Neural cell (in vitro differentiated cells): Measurements from ENCODE around the gene APPL1. TPM values are rescaled to one million over a fixed set of nuclear protein-coding genes. Genes with fewer than 3 reads are reported as not detected.

Source experiments
- H2AFZ ChIP-seq: fragments of 200-600, 300-800 bp; sonication (generic), shearing (Covaris generic); 2 replicates; pipeline ENCODE4 v1.6.0; 2014; ENCODE audit warnings: low read depth, mild to moderate bottlenecking, antibody characterized with exemption, low read length, moderate library complexity
- H3F3A ChIP-seq: fragments of 200-600 bp; shearing (Covaris generic); 2 replicates; pipeline ENCODE4 v1.6.1; 2016; ENCODE audit warnings: mild to moderate bottlenecking, moderate library complexity, mixed read lengths, antibody characterized with exemption, low read length; ENCODE audit not compliant: insufficient read depth, poor library complexity, severe bottlenecking
- H3K27ac ChIP-seq: fragments of 200-600, 300-800 bp; sonication (generic), shearing (Covaris generic); 2 replicates; pipeline ENCODE4 v1.5.1; 2014; ENCODE audit warnings: mild to moderate bottlenecking, low read length, moderate library complexity
- H3K27me3 ChIP-seq: fragments of 300-800, 200-600 bp; sonication (generic), shearing (Covaris generic); 2 replicates; pipeline ENCODE4 v1.6.0; 2014; ENCODE audit warnings: mild to moderate bottlenecking, low read depth, low read length, moderate library complexity; ENCODE audit not compliant: insufficient read depth
- H3K36me3 ChIP-seq: fragments of 300-800, 200-600 bp; sonication (generic), shearing (Covaris generic); 2 replicates; pipeline ENCODE4 v1.5.1; 2014; ENCODE audit warnings: mild to moderate bottlenecking, antibody characterized with exemption, low read length, moderate library complexity; ENCODE audit not compliant: insufficient read depth
- H3K4me2 ChIP-seq: fragments of 300-800, 200-600 bp; sonication (generic), shearing (Covaris generic); 2 replicates; pipeline ENCODE4 v1.6.0; 2014; ENCODE audit warnings: mild to moderate bottlenecking, low read length
- H3K4me3 ChIP-seq: fragments of 300-800, 200-600 bp; sonication (generic), shearing (Covaris generic); 2 replicates; pipeline ENCODE4 v1.5.1; 2014; ENCODE audit warnings: mild to moderate bottlenecking, low read length, moderate library complexity
- H3K79me2 ChIP-seq: fragments of 200-600 bp; shearing (Covaris generic); replicated peaks from 2 replicates; pipeline ENCODE4 v1.6.0; 2014; ENCODE audit warnings: mild to moderate bottlenecking, low read length, moderate library complexity; ENCODE audit not compliant: insufficient read depth
- H3K9ac ChIP-seq: fragments of 300-800, 200-600 bp; sonication (generic), shearing (Covaris generic); 2 replicates; pipeline ENCODE4 v1.6.1; 2016; ENCODE audit warnings: mild to moderate bottlenecking, low read length, mixed read lengths
- H3K9me2 ChIP-seq: fragments of 200-600 bp; shearing (Covaris generic); 2 replicates; pipeline ENCODE4 v1.6.1; 2016; ENCODE audit warnings: mild to moderate bottlenecking, low read length, mixed read lengths; ENCODE audit not compliant: insufficient read depth
- H3K9me3 ChIP-seq: fragments of 200-600, 300-800 bp; sonication (generic), shearing (Covaris generic); 2 replicates; pipeline ENCODE4 v1.6.1; 2016; ENCODE audit warnings: mild to moderate bottlenecking, mixed run types, low read length, moderate library complexity, mixed read lengths
- H4K20me1 ChIP-seq: fragments of 200-600 bp; shearing (Covaris generic); 2 replicates; pipeline ENCODE4 v1.6.1; 2016; ENCODE audit warnings: mild to moderate bottlenecking, mixed run types; ENCODE audit not compliant: insufficient read depth
- EP300 ChIP-seq: fragments of 450-650 bp; conservative IDR thresholded peaks from 2 replicates; pipeline ENCODE4 v1.6.1; 2014; ENCODE audit warnings: antibody characterized with exemption, mild to moderate bottlenecking, moderate library complexity; ENCODE audit not compliant: poor library complexity, severe bottlenecking
- EZH2 ChIP-seq: fragments of 200-600, 300-800 bp; shearing (Covaris generic), sonication (generic); IDR thresholded peaks from 2 replicates; pipeline ENCODE4 v1.6.1; 2014; ENCODE audit warnings: antibody characterized with exemption, low read length, borderline replicate concordance, mild to moderate bottlenecking; ENCODE audit not compliant: insufficient read depth, poor library complexity, severe bottlenecking
- MXI1 ChIP-seq: fragments of 450-650 bp; conservative IDR thresholded peaks from 2 replicates; pipeline ENCODE4 v1.6.1; 2014; ENCODE audit warnings: antibody characterized with exemption, mild to moderate bottlenecking; ENCODE audit not compliant: poor library complexity, severe bottlenecking
- POLR2AphosphoS5 ChIP-seq: IDR thresholded peaks from 2 replicates; pipeline ENCODE4 v1.6.1; 2012
- RAD21 ChIP-seq: fragments of 450-650 bp; conservative IDR thresholded peaks from 2 replicates; pipeline ENCODE4 v1.6.1; 2014; ENCODE audit warnings: antibody characterized with exemption, mild to moderate bottlenecking, moderate library complexity
- SMC3 ChIP-seq: fragments of 450-650 bp; conservative IDR thresholded peaks from 2 replicates; pipeline ENCODE4 v1.6.1; 2014; ENCODE audit warnings: antibody characterized with exemption, mild to moderate bottlenecking, moderate library complexity; ENCODE audit not compliant: poor library complexity
- TAF1 ChIP-seq: IDR thresholded peaks from 2 replicates; pipeline ENCODE4 v1.6.1; 2012; ENCODE audit warnings: low read depth
- polyA plus RNA-seq: library from polyadenylated mRNA; depleted of rRNA; stranded (reverse); fragments of >200 nt; gene quantifications from 2 replicates; pipeline ENCODE4 v1.2.3, GENCODE V29; 2014
- TF ChIP-seq, protein P1 (sequence below): IDR thresholded peaks from 2 replicates; pipeline ENCODE4 v1.6.1; 2012; ENCODE audit warnings: borderline replicate concordance
- TF ChIP-seq, protein P2 (sequence below): fragments of 450-650 bp; IDR thresholded peaks from 2 replicates; pipeline ENCODE4 v1.5.1; 2014; ENCODE audit warnings: antibody characterized with exemption, mild to moderate bottlenecking, moderate library complexity; ENCODE audit not compliant: poor library complexity, severe bottlenecking

Gene APPL1
- polyA plus RNA-seq, 1 donor from 2014 or later = 25.9 TPM

DNA sequence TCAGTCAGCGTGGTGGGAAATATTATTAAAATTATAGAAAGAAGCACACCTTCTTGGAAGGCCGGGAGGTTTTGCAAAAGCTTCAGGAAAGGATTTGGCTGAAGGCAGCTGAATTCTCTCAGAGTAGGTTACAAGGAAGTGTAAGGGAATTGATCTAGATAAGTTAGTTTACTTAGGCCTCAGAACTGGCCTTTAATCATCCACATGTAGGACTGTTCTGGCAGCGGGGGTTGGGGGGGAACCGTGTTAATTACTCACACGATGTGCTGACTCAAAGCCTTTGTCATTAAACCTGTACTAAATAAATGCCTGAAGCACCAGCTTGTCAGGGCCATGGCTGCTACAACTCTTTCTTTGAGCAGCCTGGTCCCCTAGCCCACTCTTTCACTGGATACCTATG lies 52.2 kb downstream of the APPL1 start:
- no peaks in the 10 kb centered on the region for H3K79me2 ChIP-seq
- H3K9ac ChIP-seq = no peak overlapping the region
- no peaks in the 10 kb centered on the region for H3K36me3 ChIP-seq
- no peaks in the 10 kb centered on the region for H3F3A ChIP-seq
- no peak overlapping the region for H3K27ac ChIP-seq
- no peak overlapping the region for H3K4me2 ChIP-seq
- H3K9me3 ChIP-seq = no peaks in the 10 kb centered on the region
- TF ChIP-seq POLR2AphosphoS5 = no peak
- TF ChIP-seq SMC3 = no peak
- TF ChIP-seq, protein P1, sequence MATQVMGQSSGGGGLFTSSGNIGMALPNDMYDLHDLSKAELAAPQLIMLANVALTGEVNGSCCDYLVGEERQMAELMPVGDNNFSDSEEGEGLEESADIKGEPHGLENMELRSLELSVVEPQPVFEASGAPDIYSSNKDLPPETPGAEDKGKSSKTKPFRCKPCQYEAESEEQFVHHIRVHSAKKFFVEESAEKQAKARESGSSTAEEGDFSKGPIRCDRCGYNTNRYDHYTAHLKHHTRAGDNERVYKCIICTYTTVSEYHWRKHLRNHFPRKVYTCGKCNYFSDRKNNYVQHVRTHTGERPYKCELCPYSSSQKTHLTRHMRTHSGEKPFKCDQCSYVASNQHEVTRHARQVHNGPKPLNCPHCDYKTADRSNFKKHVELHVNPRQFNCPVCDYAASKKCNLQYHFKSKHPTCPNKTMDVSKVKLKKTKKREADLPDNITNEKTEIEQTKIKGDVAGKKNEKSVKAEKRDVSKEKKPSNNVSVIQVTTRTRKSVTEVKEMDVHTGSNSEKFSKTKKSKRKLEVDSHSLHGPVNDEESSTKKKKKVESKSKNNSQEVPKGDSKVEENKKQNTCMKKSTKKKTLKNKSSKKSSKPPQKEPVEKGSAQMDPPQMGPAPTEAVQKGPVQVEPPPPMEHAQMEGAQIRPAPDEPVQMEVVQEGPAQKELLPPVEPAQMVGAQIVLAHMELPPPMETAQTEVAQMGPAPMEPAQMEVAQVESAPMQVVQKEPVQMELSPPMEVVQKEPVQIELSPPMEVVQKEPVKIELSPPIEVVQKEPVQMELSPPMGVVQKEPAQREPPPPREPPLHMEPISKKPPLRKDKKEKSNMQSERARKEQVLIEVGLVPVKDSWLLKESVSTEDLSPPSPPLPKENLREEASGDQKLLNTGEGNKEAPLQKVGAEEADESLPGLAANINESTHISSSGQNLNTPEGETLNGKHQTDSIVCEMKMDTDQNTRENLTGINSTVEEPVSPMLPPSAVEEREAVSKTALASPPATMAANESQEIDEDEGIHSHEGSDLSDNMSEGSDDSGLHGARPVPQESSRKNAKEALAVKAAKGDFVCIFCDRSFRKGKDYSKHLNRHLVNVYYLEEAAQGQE = no peak
- TF ChIP-seq RAD21 = no peak
- TF ChIP-seq TAF1 = no peak
- no peak for TF ChIP-seq MXI1
- TF ChIP-seq EP300 = no peak
- H3K27me3 ChIP-seq = no peaks in the 10 kb centered on the region
- H2AFZ ChIP-seq = no peak overlapping the region
- H3K4me3 ChIP-seq = no peak overlapping the region
- no peaks in the 10 kb centered on the region for H3K9me2 ChIP-seq
- H4K20me1 ChIP-seq = no peaks in the 10 kb centered on the region

DNA sequence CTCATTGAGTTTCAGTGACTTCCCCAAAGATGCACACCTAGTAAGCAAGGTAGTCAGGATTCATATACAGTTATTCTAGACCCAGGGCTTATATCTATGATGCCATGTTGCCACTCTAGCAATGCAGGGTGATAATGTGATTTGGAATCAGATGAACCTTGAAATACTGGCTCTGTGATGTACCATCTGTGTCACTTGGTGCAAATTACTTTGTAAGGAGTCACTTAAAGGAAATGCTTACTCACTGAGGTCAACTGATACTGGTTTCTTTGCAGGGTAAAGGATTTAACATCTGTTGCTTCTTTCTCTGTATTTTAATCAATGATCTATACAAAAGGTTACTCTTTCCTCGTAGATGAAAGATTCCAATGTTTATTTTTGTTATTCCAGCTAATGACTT lies 54.2 kb downstream of the APPL1 start:
- H3K27me3 ChIP-seq = no peaks in the 10 kb centered on the region
- no peaks in the 10 kb centered on the region for H4K20me1 ChIP-seq
- no peaks in the 10 kb centered on the region for H3K9me3 ChIP-seq
- no peak overlapping the region for H3K27ac ChIP-seq
- no peak overlapping the region for H3K4me3 ChIP-seq
- TF ChIP-seq TAF1 (no peak), POLR2AphosphoS5 (no peak), RAD21 (no peak), EZH2 (no peak), SMC3 (no peak), EP300 (no peak), MXI1 (no peak)
- TF ChIP-seq, protein P1 = no peak
- TF ChIP-seq, protein P2, sequence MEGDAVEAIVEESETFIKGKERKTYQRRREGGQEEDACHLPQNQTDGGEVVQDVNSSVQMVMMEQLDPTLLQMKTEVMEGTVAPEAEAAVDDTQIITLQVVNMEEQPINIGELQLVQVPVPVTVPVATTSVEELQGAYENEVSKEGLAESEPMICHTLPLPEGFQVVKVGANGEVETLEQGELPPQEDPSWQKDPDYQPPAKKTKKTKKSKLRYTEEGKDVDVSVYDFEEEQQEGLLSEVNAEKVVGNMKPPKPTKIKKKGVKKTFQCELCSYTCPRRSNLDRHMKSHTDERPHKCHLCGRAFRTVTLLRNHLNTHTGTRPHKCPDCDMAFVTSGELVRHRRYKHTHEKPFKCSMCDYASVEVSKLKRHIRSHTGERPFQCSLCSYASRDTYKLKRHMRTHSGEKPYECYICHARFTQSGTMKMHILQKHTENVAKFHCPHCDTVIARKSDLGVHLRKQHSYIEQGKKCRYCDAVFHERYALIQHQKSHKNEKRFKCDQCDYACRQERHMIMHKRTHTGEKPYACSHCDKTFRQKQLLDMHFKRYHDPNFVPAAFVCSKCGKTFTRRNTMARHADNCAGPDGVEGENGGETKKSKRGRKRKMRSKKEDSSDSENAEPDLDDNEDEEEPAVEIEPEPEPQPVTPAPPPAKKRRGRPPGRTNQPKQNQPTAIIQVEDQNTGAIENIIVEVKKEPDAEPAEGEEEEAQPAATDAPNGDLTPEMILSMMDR = no peak
- H3F3A ChIP-seq = no peaks in the 10 kb centered on the region
- no peaks in the 10 kb centered on the region for H3K79me2 ChIP-seq
- H3K4me2 ChIP-seq = no peak overlapping the region
- H2AFZ ChIP-seq = no peak overlapping the region
- H3K9ac ChIP-seq = no peak overlapping the region
- H3K36me3 ChIP-seq = no peaks in the 10 kb centered on the region
- H3K9me2 ChIP-seq = no peaks in the 10 kb centered on the region
